ENCODE results near the gene IL17RE.
"Not testable (repeated sequence)": the region's sequence is repeated elsewhere in the genome, so short reads cannot be mapped to it uniquely, and the experiment has no call there.

Gene IL17RE

DNA sequence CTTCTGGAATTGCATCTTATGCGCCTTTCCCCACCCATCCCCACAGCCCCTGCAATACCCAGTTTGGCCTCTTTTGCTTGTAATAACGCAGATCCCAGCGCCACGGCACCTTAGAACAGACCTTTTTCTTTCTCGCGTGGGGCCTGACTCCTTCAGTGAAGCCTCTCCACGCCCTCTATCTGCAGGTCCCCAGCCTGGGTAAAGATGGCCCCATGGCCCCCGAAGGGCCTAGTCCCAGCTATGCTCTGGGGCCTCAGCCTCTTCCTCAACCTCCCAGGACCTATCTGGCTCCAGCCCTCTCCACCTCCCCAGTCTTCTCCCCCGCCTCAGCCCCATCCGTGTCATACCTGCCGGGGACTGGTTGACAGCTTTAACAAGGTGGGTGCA lies 31.6 kb downstream of the IL17RE start:
- no peak for DNase-seq (ENCODE audit: low spot score)

DNA sequence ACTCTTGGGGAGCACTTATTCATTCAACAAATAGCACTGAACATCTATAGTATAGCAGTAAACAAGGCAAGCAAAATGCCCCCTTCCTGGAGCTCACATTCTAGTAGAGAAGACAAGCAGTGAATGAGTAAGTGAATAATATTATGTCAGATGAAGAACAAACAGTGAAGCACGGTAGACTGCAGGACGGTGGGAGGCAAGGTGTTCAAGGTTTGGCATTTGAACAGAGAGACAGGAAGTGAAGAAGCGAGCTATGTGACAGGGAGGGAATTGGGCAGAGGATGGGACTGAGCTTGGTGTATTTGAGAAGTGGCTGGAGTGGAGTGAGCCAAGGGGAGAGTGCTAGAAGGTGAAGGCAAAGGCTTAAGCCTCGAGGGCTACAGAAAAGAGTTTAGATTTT lies 32.3 kb downstream of the IL17RE start:
- no peak for DNase-seq (ENCODE audit: low spot score)

GRCh38 chr3:9935966-9936510 lies 33.4 kb downstream of the IL17RE start:
- DNase-seq (ENCODE audit: low spot score), result no peak

DNA sequence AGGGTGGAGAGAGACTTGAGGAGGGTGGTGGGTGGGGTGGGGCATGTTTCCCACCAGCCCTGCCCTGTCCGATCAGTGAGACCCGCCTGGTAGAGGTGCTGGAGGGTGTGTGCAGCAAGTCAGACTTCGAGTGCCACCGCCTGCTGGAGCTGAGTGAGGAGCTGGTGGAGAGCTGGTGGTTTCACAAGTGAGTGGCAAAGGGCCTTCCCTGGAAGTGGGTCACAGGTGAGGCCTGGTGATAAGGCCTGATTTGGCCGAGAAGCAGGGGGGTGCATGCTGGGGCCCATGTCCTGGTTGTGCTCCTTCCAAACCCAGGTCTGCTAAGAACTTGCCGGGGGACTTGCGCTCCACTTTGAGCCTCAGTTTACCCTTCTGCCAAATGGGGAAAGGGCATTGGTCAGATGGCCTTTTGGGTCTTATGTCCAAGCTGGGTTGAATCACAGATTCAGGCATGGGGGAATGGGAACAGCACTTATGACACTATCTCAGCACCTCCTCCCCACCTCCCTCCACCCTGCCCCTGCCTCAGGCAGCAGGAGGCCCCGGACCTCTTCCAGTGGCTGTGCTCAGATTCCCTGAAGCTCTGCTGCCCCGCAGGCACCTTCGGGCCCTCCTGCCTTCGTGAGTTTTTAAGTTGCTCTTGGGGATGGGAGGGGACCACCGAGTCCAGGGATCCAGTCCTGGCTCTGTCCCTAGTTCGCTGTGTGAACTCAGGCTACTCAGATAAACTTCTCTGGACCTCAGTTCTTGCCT lies 35.0 kb downstream of the IL17RE start:
- no peak for DNase-seq (ENCODE audit: low spot score)

DNA sequence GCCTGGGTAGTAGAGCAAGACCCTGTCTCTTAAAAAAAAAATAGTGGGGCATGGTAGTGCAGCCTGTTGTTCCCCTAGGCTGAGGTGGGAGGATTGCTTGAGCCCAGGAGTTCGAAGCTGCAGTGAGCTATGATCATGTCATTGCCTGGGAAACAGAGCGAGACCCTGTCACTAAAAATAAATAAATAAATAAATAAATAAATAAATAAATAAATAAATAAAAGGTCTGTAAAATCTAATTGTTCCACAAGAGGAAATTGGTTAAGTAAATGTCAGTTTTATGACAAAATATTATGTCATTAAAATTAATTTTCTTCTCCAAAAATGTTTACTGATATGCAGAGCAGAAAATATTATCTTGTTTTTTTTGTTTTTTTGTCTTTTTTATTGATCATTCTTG lies 36.3 kb downstream of the IL17RE start:
- DNase-seq (ENCODE audit: low spot score), result no peak

DNA sequence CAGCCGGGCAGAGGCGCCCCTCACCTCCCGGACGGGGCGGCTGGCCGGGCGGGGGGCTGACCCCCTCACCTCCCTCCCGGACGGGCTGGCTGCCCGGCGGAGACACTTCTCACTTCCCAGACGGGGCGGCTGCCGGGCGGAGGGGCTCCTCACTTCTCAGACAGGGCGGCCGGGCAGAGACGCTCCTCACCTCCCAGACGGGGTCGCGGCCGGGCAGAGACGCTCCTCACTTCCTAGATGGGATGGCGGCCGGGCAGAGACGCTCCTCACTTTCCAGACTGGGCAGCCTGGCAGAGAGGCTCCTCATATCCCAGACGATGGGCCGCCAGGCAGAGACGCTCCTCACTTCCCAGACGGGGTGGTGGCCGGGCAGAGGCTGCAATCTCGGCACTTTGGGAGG lies 37.3 kb downstream of the IL17RE start:
- not testable (repeated sequence) for DNase-seq (ENCODE audit: low spot score)

GRCh38 chr3:9940746-9941145 lies 38.1 kb downstream of the IL17RE start:
- DNase-seq (ENCODE audit: low spot score), result no peak

- no peak for DNase-seq (ENCODE audit: low spot score)
Measured at GRCh38 chr3:9942164-9942563, 39.5 kb downstream of the IL17RE start.

- DNase-seq (ENCODE audit: low spot score), result no peak
Measured at GRCh38 chr3:9942934-9943690, 40.5 kb downstream of the IL17RE start.

- peak; percentile 47 for DNase-seq (ENCODE audit: low spot score)
Measured at GRCh38 chr3:9944271-9944670, 41.6 kb downstream of the IL17RE start.

DNA sequence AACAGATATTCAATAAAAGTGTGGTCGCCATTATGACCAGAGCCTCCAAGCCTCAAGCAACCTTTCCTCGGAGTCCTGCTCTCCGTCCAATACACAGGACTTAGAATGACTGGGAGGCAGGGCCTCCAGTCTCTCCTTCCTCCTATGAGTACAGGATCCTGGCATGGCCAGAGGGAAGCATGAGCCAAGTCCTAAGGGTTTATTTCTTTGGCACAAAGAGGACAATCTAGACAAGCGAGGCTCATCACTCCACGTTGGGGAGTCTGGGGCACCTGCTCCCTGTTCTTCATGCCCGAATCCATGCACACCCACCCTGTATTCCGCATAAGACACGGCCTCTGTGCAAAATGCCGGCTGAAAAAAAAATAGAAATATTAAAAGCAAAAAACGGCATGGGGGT lies 42.7 kb downstream of the IL17RE start:
- DNase-seq (ENCODE audit: low spot score), result no peak

- peak; percentile 88 for DNase-seq (ENCODE audit: low spot score)
Measured at GRCh38 chr3:9946112-9947024, 43.7 kb downstream of the IL17RE start.

DNA sequence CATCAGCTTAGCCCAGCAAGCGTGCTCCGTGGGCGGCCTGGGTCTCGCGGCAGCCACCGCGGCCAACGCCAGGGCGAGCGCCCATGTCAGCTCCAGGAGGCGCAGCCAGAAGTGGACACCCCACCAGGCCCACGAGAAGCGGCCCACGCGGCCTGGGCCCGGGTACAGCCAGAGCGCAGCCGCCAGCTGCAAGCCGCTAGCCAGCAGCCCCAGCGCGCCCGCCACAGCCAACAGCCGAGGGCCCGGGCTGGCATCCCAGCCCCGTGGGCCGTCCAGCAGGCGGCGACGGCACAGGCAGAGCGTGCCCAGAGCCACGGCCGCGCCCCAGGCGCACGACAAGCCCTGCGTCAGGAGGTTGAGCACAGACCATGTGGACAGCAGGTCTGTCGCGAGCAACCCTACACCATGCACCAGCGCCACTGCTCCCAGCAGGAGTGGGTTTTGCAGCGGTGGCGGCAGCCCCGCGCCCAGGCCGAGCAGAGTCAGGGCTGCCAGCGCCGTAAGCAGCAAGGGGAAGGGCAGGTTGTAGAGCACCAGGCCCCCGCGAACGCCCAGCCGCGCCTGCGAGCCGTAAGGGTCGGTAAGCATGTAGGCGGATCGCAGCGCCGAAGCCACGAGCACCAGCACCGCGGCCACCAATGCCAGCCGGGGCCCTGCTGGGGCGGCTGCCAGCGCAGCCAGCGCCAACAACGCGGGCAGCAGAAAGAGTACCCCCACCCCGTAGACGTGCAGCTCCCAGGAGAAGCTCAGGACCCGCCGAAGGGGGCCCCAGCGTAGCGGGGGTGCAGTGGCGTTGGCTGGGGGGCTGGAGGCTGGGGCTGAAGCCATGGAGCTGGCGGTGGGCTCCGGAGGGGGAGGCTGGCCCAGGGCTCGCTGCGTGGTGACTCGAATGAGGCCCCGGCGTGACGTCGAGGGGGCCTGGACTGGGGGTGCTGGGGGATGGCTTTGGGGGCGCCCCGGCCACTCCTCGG lies 44.7 kb downstream of the IL17RE start:
- DNase-seq (ENCODE audit: low spot score), result peak; percentile 65

GRCh38 chr3:9948586-9948985 lies 45.9 kb downstream of the IL17RE start:
- no peak for DNase-seq (ENCODE audit: low spot score)

DNA sequence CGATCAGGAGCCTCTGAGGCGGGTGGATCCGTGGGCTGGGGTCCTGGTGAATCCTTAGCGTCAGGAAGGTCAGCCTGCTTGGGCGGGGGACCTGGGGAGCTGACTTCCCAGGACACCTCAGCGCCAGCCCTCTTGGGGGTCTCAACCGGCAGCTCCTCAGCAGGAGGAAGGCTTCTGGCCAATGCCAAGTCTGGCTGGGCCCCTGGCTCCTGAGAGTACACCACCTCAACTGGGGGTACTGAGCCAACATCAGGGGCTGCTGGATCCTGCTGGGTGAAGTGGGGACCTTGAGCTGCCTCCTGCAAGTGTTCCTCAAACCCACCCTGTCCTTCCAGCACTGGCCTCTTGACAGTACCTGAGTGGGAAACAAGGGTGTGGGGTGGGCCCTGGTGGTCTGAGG lies 46.5 kb downstream of the IL17RE start:
- DNase-seq (ENCODE audit: low spot score), result no peak

DNA sequence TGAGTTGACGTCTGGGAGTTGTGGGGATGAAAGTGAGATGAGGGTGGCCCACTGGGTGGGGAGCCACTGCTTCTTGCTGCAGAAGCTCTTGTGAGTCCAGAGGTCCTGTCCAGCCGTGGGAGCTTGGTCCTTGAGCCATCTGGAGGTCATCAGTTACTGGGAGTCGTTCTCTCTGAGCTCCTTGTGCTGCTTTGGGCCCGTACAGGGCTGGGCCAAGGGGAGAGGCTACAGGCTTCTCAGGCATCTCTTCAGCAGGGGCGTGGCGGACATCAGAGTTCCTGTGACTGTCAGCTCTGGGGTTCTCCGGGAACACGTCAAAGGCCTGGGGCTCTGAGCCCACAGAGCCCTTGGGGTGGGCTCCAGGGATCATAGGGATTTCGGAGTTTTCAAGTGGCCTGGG lies 47.0 kb downstream of the IL17RE start:
- DNase-seq (ENCODE audit: low spot score), result no peak

DNA sequence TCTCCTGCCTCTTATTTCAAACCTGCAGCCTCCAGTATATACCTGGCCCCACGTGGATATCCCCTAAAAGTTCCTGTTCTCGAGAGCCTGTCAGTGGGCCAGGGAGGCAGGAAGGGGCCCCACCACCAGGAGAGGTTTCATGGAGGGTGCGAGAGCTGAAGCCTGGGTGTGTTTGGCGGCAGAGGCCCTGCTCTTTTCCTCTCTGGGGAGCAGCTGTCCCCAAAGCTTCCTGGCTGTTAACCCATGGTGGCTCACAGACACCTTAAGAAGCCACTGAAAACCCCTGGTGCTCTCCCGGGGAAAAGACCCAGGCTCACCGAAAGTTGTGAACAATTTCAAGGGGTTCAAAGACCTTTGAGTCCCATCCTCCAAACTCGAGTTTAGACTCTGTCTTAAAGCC lies 48.5 kb downstream of the IL17RE start:
- DNase-seq (ENCODE audit: low spot score), result no peak

GRCh38 chr3:9951598-9951961 lies 48.9 kb downstream of the IL17RE start:
- DNase-seq (ENCODE audit: low spot score), result no peak

DNA sequence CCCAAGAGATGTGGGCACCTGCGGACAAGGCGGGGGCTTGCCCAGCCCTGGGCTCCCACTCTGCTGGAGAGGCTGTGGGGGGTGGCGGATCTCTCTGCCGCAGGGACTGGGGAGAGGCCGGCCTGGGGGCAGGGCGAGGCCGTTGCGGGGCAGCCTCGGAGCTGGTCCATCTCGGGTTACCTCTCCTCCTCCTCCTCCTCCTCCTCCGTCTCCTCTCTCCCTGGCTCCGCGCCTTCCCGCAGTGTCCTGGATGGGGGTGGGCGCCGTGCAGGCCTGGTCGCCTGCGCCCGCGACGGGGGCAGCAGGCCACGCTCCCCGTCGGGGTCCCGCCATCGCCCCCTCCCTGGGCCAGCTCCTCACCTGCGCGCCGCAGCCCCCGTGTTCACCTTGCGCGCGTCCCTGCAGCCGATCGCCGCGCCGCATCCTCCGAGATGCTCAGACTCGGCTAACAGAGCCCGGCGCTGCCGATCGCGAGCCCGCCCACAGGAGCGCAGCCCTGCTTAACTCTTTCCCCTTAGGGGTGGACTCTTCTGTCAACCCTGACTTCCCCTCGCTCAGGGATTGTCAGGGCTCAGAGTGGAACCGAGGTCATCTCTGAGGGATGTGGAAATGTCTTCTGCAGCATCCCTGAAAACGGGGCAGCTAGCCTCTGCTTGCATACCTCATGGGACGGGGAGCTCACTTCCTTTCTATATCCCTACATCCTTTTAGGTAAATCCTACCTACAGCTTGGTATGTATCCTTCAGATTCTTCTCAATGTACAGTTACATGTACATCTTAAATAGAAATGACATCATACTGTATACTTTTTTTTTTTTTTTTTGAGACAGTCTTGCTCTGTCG lies 49.5 kb downstream of the IL17RE start, which contains the start of gene PRRT3:
Gene PRRT3, minus strand, starts transcription at position 447 of the 844 bp plus-strand sequence. CDS start 2,293 bp downstream, outside the sequence.
- peak; percentile 54 for DNase-seq (ENCODE audit: low spot score)

- no peak for DNase-seq (ENCODE audit: low spot score)
Measured at GRCh38 chr3:9955067-9955502, 52.4 kb downstream of the IL17RE start.
